Measurements from ENCODE around the gene SKOR2. TPM values are rescaled to one million over a fixed set of nuclear protein-coding genes. Genes with fewer than 3 reads are reported as not detected.
"Not testable (repeated sequence)": the region's sequence is repeated elsewhere in the genome, so short reads cannot be mapped to it uniquely, and the experiment has no call there.

Gene SKOR2
- total RNA-seq, 1 experiment from 2014 or later, result not detected

- CTCF ChIA-PET, result no interaction called here
- in situ Hi-C loops (cut with HindIII; ENCODE audit: low pct_unique_long_range_greater_than_20kb, low sequenced_read_pairs) (no loop called here), intact Hi-C loops (cut with micrococcal nuclease; ENCODE audit: unreplicated experiment) (no loop called here)
- H3K4me1 ChIP-seq (ENCODE audit: control insufficient read depth, insufficient read depth, low read length), result no peaks in the 10 kb centered on the region
- no peak for DNase-seq (ENCODE audit: low read depth, low spot score)
- H3K27ac ChIP-seq (ENCODE audit: low read length), result no peak overlapping the region
- no peak overlapping the region for H3K4me3 ChIP-seq (ENCODE audit: low read depth in 2 of 2, low read length in 2 of 2)
- BruUV-seq (replicated peaks), result no TSS peak
- ATAC-seq, result no peak
- H3K36me3 ChIP-seq (ENCODE audit: control insufficient read depth, insufficient read depth, low read length), result no peaks in the 10 kb centered on the region
- H3K27me3 ChIP-seq (ENCODE audit: control insufficient read depth, insufficient read depth, low read length), result no peaks in the 10 kb centered on the region
- TF ChIP-seq, protein P1, sequence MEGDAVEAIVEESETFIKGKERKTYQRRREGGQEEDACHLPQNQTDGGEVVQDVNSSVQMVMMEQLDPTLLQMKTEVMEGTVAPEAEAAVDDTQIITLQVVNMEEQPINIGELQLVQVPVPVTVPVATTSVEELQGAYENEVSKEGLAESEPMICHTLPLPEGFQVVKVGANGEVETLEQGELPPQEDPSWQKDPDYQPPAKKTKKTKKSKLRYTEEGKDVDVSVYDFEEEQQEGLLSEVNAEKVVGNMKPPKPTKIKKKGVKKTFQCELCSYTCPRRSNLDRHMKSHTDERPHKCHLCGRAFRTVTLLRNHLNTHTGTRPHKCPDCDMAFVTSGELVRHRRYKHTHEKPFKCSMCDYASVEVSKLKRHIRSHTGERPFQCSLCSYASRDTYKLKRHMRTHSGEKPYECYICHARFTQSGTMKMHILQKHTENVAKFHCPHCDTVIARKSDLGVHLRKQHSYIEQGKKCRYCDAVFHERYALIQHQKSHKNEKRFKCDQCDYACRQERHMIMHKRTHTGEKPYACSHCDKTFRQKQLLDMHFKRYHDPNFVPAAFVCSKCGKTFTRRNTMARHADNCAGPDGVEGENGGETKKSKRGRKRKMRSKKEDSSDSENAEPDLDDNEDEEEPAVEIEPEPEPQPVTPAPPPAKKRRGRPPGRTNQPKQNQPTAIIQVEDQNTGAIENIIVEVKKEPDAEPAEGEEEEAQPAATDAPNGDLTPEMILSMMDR (IDR thresholded peaks at IDR 0.05), result no peak
- TF ChIP-seq POLR2AphosphoS5 (IDR thresholded peaks at IDR 0.05; ENCODE audit: low read depth, low read length) (no peak), SIN3A (IDR thresholded peaks at IDR 0.05; ENCODE audit: borderline replicate concordance, insufficient read depth, low read depth, low read length) (no peak), REST (IDR thresholded peaks at IDR 0.05; ENCODE audit: insufficient read depth in 1 of 2, low read depth in 2 of 2, low read length in 1 of 2) (no peak), TCF7L2 (IDR thresholded peaks at IDR 0.05; ENCODE audit: low read depth, low read length) (no peak)
- POLR2A ChIA-PET, result no interaction called here
- H3K9me3 ChIP-seq (ENCODE audit: control insufficient read depth, insufficient read depth, low read depth, low read length), result no peaks in the 10 kb centered on the region
Measured at GRCh38 chr18:47160256-47160655, 91.2 kb downstream of the SKOR2 start.

GRCh38 chr18:47158404-47158803, 93.1 kb downstream of the SKOR2 start:
- ATAC-seq; H3K4me1 ChIP-seq (ENCODE audit: control insufficient read depth, insufficient read depth, low read length); in situ Hi-C loops (cut with HindIII; ENCODE audit: low pct_unique_long_range_greater_than_20kb, low sequenced_read_pairs); H3K36me3 ChIP-seq (ENCODE audit: control insufficient read depth, insufficient read depth, low read length); CTCF ChIA-PET; intact Hi-C loops (cut with micrococcal nuclease; ENCODE audit: unreplicated experiment); H3K4me3 ChIP-seq (ENCODE audit: low read depth in 2 of 2, low read length in 2 of 2); H3K27me3 ChIP-seq (ENCODE audit: control insufficient read depth, insufficient read depth, low read length); H3K9me3 ChIP-seq (ENCODE audit: control insufficient read depth, insufficient read depth, low read depth, low read length); H3K27ac ChIP-seq (ENCODE audit: low read length); DNase-seq (ENCODE audit: low read depth, low spot score); BruUV-seq (replicated peaks): not testable (repeated sequence)
- POLR2A ChIA-PET, result interaction anchor here (0.6 kb wide), 1 partner anchor 91 kb away, joined by 3 read pairs; no protein-coding TSS in a partner anchor

Other genes with a start within 250 kb of the SKOR2 start
- gene ELOA2, start 216.0 kb downstream of the SKOR2 start, total RNA-seq (2021; ENCODE audit: unreplicated experiment), result not detected
- gene HDHD2, start 101.2 kb downstream of the SKOR2 start, total RNA-seq (2021; ENCODE audit: unreplicated experiment), result 24.6 TPM
- gene IER3IP1, start 75.3 kb downstream of the SKOR2 start, total RNA-seq (2021; ENCODE audit: unreplicated experiment), result 8.5 TPM